Hindlimb muscle (tissue), 1 donor: ENCODE data around the gene SYT11. TPM values are rescaled to one million over a fixed set of nuclear protein-coding genes. Genes with fewer than 3 reads are reported as not detected.
"Not testable (repeated sequence)": the region's sequence is repeated elsewhere in the genome, so short reads cannot be mapped to it uniquely, and the experiment has no call there.

Experiments
- DNase-seq: peaks from one replicate; pipeline ENCODE4 v3.0.0-alpha.2; 2013
- polyA plus RNA-seq: library from polyadenylated mRNA; unstranded; fragments of 120-200 nt; gene quantifications from one replicate; pipeline ENCODE4 v1.2.1, GENCODE V29; 2013; ENCODE audit not compliant: insufficient read length

Gene SYT11
- polyA plus RNA-seq, 1 donor, result 12.9 TPM

DNA sequence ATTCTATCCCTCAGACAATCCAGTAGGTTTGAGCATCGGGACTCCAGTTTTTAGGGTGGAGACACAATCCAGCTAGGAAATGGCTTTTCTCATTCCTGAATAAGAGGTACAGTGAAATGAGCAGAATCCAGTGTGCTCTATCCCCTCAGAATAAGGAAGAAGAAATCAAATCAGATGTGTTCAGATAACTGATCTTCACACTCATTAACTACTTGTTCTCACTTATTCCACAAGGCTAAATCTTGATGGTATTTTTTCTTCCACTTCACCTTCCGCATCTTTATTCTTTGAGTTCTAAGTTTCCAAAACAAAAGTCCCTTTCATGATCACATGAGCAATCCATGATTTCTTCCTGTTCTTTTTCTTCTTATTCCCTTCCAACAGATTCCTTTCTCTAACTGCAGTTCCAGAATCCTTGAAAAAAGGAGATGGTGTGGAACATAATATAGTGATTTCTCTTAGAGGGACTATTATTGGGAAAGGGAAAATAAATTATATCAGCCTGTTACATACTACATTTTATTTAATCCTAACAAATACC, 1.7 kb downstream of the SYT11 start:
- peak; percentile 13 for DNase-seq

DNA sequence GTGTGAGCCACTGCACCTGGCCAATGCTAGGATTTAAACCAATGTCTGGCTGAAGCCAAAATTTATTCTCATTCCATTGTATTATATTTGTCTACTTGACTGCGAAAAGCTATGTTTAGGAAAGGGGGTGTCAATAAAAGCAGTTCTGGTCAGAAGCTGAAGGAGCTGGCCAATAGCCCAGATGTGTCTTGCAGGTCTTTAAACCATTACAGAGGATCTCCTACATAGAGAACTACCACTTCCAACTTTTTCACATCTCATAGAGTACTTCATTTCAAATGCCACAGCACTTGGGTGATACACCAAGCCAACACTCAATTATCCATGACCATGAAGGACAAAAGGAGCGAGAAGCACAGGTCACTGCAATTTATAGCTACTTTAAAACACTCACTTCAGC, 2.5 kb downstream of the SYT11 start:
- no peak for DNase-seq

DNA sequence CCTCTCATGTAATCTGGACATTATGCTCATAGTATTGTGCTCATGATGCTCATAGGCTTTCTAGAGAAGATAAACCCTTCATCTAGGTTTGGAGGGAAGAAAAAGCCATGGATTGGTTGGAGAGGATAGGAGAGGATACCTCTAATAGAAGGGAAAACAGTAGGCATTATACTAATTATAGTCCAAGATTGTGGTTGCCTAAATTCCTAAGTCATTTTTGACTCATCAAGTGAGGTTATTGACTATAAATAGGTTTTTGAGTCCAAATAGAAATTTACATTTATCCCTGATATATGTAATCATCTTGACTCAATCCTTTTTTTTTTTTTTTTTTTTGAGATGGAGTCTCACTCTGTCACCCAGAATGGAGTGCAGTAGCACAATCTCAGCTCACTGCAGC, 5.0 kb downstream of the SYT11 start:
- DNase-seq, result no peak

DNA sequence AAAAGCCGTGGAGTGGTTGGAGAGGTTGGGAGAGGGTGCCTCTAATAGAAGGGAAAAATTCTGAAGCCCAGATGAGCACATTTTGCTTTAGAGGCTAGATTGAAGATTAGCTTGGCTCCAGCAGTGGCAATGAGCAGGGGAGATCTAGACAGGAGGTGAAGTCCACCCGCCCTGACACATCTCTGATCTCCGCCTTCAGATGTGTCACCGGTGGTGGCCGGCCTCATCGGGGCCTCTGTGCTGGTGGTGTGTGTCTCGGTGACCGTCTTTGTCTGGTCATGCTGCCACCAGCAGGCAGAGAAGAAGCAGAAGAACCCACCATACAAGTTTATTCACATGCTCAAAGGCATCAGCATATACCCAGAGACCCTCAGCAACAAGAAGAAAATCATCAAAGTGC, 8.4 kb downstream of the SYT11 start:
- DNase-seq, result no peak

DNA sequence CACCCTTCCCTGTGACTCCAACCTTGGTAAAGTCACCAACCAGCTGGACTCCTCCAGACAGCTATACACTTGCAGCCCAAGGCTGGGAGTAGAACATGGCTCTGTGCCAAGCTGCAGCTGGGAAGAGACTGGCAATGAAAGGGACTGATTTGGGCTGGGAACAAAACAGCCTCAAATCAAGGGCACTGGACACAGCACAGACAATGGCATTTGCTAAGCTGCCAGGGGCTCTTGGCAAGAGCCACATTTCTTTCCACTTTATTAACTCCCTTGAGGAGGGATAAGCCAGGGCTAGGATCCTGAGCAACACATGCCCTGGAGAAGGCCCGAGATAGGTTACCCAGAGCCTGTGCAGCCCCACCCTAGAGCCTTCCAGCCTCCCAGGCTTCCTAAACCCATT, 12.0 kb downstream of the SYT11 start:
- DNase-seq, result peak; percentile 60

DNA sequence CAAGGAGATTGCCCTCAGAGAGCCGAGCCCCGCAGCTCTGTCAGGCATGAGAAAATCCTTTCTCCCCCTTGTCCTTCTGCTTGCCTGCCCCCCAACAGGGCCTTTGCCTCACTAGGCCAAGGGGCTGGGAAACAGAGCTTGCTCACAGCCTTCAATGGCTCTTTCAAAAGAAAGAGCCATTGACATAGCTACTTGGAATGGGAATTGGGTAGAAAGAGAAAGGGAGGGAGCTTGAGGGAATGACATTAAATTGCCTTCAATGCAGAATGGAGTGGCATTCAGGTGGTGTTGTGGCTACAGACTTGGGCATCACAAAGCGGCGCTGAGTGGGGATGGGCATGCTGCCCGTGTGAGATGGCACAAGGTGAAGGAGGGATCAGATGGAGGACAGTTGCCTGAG, 13.2 kb downstream of the SYT11 start:
- no peak for DNase-seq

DNA sequence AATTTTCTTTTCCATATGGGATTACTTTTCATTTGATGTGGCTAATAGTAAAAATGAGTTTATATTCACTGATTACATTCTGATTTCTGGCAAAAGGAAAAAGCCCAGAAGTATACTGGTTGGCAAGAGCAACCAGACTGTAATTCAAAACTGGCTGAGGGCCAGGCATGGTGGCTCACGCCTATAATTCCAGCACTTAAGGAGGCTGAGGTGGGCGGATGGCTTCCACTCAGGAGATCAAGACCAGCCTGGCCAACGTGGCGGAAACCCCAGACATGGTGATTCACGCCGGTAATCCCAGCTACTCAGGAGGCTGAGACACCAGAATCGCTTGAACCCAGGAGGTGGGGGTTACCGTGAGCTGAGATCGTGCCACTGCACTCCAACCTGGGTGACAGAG, 14.5 kb downstream of the SYT11 start:
- DNase-seq, result no peak

DNA sequence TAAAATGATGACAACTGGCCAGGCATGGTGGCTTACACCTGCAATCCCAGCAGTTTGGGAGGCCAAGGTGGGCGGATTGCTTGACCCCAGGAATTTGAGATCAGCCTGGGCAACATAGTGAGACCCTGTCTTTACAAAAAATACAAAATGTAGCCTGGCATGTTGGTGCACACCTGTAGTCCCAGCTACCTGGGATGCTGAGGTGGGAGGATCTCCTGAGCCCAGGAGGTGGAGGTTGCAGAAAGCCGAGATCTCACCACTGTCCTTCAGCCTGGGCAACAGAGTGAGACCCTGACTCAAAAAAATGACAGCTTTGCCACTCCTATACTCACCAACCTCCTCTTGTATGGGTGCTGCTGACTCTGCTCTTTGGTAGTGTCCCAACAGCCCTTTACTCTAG, 18.6 kb downstream of the SYT11 start:
- no peak for DNase-seq

DNA sequence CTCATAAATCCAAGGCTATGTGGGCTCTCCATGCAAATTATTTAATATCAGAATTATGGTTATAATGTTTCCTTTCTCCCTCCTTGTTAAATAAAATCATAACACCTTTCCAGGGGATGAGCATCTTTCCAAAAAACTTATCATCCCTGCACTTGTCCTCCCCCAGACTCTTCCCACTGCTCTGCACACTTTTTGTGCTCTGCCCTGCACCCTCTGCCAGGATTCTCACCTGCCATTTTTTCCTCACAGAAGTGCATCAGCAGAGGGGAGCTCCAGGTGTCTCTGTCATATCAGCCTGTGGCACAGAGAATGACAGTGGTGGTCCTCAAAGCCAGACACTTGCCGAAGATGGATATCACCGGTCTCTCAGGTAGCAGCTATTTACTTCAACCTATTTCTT, 20.9 kb downstream of the SYT11 start:
- no peak for DNase-seq

DNA sequence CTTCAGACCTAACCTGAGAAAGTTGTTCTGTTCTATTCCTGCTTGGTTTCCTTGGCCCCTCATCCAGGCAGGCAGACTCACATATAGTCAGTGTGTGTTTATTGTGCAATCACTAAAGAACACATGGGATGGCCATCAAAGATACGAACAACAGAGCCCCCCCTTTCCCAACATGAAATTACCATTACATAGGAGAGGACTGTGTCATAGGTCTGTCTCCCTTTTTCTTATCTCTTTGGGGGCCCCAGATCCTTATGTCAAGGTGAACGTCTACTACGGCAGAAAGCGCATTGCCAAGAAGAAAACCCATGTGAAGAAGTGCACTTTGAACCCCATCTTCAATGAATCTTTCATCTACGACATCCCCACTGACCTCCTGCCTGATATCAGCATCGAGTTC, 21.6 kb downstream of the SYT11 start:
- DNase-seq, result no peak

DNA sequence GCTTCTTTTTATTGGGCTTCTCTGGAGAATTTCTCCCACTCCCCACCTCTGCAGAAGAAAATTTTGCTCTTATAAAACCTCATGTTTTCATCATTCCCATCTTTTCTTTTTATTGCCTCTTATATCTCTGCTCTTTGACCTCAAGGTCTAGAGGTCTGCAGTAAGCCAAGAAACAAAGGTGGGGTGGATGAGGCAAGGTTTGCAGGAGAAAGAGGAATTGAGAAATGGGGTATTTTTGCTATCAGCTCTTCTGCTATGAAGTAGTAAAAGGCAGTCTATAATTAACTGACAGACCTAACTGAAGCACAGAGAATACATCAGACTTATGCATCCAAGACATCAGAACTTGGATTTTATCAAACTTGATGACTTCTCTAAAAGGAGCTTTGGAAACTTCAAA, 22.9 kb downstream of the SYT11 start:
- DNase-seq, result no peak

DNA sequence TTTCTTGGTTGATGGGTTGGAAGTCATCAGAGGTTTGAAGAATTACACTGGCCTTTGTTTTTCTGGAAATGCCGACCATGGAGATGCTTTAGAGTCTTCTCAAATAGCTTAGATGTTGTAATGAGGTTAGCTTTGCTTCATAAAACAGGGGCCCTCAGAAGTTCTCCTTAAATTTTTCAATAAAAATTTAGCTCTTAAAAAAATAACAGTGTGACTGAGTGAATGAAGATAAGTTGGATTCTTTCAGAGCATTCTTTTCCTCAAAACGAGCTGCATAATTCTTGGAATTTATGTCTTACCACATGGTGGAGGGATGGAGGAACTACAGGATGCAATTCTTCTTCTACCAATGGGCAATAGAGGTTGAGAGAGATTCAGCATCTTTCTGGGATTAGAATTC, 23.4 kb downstream of the SYT11 start:
- no peak for DNase-seq

DNA sequence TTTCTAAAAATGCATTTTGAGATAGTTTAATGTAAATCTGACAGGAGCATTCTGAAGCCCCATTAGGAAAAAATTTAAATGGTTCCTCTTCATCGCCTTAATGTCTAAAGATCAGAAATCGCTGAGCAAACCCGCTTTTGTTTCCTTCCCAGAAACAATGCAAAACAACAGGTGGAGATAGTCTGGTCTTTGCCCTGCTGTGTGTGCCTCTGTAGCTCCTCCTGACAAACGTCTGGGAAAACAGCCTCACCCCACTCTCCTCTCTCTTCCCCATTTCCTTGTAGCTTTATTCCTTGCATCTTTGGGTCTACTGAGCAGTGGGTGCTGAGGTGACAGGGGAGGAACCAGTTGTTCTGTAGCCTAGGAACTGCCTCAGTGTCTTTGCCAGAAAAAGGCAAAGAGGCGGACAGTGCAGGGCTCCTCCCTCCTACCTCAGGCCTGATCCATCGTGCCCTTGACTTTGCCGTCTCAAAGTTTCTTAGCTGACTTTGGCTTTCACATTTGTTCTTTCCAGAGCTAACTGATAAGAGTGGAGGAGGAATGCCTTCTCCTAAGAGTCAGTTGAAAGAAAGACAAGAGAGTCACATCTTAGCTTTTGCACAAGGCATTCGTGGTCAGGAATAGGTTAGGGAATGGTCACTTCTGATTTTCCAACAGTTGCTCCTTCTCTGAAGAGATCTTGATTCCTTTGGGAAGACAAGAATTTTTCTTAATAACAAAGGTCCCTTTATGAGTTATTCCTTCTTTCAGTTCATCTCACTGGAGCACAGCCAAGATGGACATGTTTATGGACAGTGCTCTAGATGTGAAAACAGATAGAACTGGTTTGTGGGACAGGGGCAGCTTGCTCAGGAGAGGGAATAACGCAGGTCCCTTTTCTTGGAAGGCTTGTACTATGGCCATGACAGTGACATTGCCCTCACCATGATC, 24.9 kb downstream of the SYT11 start:
- no peak for DNase-seq

DNA sequence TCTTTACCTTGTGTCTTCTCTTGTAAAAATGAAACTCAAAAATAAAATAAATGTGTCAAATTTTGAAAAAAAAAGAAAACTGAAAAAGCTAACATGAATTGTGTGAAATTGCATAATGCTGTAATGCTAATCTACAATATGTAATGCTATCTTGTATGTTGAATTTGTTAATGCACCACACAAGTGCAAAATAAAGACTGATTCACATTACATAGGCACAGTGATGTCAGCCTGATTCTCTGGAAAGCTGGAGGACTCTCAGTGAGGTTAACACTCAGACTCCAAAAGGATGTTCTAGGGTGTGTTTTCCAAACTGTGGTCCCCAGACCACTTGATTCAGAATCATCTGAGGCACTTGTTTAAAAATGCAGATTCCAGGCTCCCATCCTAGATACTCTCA, 25.6 kb downstream of the SYT11 start:
- no peak for DNase-seq

DNA sequence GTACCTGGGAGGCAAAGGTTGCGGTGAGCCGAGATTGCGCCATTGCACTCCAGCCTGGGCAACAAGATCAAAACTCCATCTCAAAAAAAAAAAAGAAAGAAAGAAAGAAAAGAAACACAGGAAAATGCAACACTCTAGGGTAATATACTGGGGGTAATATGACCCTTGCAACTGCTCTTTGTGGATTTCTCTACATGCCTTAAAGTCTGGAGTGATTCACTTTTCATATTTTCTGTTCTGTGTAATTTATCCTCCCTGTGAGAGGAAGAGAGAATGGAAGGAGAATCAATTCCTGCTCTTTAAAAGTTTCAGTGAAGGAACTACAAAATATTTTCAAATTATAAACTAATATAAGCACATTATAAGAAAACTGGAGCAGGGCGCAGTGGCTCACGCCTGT, 29.1 kb downstream of the SYT11 start:
- DNase-seq, result no peak

DNA sequence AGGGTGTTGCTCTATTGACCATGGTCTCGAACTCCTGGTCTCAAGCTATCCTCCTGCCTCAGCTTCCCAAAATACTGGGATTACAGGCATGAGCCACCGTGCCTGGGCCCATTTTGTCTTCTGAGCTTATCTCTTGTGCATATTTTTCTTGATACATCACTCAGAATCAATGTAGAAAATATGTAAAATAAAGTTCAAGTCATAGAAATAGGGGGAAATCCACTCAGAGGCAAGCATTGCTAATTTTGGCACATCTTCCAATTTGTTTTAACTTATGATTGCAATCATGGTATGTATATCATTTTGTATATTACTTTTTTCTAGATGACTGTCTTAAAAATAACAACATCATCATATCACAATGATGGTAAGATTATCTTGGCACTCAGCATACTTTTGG, 30.2 kb downstream of the SYT11 start:
- no peak for DNase-seq

DNA sequence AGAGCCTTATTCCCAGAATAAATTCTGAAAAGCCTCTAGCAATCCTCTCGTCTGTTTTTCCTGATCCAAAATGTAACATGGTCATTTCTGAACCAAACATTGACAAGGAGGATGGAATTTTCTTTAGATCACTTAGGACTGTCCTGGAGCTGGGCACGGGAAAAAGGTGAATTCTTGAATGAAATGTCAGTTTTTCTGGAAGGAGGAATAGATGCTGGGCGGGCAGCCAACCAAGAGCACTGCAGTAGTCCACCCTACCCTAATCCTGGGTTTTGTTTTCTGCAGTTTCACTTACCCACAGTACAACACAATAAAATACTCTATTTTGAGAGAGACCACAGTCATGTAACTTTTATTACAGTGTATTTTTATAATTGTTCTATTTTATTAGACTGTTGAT, 30.9 kb downstream of the SYT11 start:
- no peak for DNase-seq

DNA sequence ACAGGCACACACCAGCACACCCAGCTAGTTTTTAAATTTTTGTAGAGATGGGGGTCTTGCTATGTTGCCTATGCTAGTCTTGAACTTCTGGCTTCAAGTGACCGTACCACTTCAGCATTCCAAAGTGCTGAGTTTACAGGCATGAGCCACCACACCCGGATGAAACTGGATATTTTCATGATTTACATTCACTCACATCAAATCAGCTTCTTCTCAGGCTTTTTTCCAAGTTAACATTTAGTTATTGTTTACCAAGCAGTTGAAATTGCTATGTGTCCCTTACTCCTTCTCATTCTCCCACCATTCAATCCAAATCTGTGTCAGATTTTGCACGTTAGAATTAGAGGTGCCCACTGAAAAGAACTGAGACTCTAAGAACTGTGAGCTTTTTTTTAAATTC, 33.4 kb downstream of the SYT11 start:
- no peak for DNase-seq

DNA sequence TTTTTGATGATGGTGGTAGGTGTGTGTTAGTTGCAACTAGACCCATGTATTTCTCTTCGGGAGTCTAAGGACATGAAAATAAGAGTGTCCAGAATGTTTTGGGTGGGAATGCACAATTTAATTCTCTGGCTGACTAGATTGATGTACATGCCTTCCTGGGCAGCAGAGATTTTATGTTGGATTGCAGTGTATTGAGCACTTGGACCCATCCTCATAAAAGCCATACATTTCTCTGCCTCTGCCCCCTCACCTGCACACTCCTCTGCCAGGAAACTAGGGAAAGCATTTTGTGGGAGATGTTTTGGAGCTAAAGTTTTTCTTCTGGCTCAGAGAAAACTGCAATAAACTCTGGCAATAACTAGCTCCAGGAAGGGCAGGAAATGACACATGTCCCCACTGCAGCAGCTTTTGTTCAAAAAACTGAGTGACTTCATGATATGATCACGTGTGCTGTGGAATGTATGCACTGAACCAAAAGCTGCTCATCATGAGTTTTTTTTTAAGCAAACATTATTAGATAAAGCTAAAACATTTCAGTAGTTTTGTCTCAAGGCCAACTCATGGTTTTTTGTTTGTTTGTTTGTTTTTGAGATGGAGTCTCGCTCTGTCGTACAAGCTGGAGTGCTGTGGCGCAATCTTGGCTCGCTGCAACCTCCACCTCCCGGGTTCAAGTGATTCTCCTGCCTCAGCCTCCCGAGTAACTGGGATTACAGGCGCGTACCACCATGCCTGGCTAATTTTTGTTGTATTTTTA, 34.2 kb downstream of the SYT11 start:
- DNase-seq, result peak; percentile 50

DNA sequence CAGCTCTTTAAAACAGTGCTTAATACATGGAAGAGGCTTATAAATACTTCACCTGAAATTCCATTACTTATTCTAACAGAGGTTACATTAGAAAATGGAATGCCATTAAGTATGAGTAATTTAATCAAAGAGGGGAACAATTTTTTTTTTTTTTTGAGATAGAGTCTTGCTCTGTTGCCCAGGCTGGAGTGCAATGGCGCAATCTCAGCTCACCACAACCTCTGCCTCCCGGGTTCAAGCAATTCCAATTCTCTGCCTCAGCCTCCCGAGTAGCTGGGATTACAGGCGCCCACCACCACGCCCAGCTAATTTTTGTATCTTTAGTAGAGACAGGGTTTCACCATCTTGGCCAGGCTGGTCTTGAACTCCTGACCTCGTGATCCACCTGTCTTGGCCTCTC, 36.2 kb downstream of the SYT11 start:
- not testable (repeated sequence) for DNase-seq

DNA sequence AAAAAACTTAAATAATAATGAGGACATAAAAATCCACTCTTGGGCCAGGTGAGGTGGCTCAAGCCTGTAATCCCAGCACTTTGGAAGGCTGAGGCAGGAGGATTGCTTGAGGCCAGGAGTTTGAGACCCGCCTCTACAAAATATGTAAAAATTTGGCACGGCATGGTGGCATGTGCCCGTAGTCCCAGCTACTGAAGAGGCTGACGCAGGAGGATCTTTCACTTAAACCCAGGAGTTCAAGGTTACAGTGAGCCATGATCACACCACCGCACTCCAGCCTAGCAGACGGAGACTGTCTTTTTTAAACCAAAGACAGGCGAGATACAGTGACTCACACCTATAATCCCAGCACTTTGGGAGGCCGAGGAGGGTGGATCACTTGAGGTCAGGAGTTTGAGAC, 37.1 kb downstream of the SYT11 start:
- DNase-seq, result not testable (repeated sequence)

DNA sequence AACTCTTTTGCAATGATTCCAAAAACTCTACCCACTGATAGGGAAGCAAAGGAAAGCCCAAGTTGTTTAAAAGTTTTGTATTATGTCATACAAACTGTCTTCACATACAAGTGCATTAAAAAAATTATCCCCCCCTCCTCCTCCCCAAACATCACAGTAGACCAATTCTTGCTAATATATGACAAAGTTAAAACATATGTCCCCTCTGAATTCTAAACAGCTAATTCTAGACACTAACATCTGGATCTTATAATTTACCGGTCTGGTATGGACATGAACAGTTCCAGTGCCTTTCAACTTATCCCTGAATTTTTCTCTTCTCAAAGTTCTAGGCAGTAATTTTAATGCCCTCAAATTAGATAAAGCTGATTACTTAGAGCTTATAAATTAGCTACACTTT, 38.4 kb downstream of the SYT11 start:
- DNase-seq, result no peak

DNA sequence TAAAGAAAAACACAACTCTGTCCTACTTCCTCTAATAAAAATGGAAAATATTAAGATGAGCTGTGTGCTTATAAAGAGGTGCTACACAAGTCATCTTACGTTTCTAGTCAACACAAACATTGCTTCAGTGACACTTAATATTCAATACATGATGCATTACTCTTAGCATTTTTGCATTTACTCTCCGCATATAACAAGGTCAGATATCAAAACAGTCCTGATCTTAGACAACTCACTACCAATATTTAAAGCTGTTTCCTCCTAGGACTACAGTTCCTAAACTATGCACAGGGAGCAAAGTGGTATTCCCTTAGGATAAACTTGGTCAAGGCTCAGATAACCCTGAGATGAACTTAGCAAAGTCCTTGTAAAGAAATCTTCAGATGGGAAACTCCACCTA, 39.5 kb downstream of the SYT11 start:
- DNase-seq, result no peak

DNA sequence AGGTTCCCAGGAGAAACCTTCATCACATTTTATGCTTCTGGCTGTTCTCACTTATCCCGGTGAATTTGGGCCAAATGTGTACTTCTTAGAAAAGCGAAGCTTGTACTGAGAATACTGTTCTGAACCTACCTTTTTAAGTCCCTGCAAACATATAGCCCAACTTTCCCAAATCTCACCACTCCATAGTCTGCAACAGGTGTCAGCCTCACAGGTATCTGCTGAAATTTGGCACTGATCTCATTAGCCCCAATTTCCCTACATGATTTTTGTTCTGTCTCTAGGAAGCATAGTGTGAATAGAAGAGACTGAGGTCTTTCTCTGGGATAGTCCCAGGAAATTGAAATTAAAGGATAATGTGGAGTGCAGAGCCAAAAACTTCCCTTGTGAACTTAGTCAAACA, 40.3 kb downstream of the SYT11 start:
- no peak for DNase-seq
